Measurements from ENCODE around the gene SNRNP70.
A peak's percentile ranks its signal among the peaks of the same experiment; 100 is the strongest.
"Not testable (repeated sequence)": the region's sequence is repeated elsewhere in the genome, so short reads cannot be mapped to it uniquely, and the experiment has no call there.

The SNRNP70 gene

DNA sequence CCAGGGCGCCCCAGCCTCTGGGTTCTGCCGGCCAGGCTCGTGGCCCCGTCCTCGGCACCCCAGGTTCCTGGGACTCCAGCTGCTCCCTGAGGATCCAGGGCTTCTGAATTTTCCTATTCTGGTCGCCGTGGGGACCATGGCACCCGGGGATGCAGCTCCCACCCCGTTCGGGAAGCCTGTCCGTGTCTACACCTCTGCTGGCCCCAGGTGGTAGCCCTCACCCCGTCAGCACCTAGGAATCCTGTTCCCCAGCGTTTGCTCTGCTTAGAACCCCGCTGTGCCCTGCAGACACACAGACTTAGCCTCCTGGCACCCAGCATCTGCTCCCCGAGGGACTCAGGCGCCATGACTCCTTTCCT lies 35.1 kb downstream of the SNRNP70 start:
- no peak for DNase-seq (ENCODE audit: low read depth in 2 of 2)

DNA sequence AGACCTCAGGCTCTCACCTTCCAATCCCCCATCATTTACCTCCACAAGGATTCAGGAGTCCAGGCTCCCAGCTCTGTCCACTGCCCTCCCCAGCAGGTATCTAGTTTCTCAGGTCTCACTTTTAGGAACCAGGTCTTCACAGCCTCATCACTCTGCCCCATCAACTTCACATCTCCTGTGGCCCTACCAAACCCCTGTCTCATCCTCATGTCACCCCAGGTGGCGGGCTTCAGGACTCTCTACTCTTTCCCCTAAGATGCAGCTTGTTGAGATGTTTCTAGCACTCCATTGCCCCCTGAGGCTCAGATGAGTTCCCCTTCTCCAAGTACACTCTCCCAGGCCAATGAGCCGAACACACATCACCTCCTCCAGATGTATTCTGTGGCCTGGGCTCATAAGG lies 35.6 kb downstream of the SNRNP70 start:
- DNase-seq (ENCODE audit: low read depth in 2 of 2): no peak

DNA sequence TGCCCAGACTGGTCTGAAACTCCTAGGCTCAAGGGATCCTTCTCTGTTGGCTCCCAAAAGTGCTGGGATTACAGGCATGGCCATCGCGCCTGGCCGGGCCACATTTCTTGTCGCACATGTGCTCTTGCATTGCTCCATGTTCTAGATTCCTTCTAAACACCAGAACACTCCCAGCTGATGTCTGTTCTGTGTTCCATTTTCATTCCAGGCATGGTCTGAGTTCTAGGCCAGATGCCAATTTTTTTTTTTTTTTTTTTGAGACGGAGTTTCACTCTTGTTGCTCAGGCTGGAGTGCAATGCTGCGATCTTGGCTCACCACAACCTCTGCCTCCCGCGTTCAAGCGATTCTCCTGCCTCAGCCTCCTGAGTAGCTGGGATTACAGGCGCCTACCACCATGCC lies 36.6 kb downstream of the SNRNP70 start:
- DNase-seq (ENCODE audit: low read depth in 2 of 2): not testable (repeated sequence)

DNA sequence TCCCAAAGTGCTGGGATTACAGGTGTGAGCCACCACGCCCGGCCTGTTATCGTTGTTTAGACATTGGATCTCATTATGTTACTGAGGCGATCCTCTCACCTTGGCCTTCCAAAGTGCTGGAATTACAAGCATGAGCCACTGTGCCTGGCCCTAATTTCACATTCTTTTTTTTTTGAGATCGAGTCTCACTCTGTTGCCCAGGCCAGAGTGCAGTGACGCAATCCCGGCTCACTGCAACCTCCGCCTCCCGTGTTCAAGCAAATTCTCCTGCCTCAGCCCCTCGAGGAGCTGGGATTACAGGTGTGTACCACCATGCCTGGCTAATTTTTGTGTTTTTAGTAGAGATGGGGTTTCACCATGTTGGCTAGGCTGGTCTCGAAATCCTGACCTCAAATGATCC lies 38.0 kb downstream of the SNRNP70 start:
- DNase-seq (ENCODE audit: low read depth in 2 of 2): not testable (repeated sequence)

DNA sequence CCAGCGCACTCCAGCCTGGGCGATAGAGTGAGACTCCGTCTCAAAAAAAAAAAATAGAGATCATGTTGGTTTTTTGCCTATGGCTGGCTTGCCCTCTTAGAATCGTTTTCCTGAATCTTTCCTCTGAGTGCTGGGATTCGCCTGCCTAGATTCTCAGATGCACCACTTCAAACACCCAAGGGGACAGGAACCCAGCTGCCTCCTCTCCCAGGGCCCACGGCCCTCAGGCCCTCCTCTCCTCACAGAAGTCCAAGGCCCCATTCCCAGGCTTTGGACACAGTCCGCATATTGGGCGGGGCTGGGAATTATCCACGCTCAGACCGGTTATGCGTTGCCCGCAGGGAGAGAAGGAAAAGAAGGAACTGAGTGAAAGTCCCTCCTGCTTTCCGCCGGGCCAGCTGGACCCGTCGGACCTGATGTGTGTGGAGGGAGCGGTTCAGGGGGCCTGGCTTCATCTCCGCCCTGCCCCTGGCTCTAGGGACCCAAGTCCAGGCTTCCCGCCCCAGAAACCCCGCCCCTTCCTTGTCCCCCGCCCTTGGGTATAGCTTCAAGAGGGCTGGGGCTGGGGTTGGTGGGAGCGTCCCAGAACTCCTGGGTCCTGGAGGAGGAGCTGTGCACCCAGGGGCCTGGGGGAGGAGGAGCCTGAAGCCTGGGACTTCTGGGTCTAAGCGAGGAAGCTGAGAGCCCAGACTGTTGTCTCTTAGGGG lies 39.9 kb downstream of the SNRNP70 start:
- no peak for DNase-seq (ENCODE audit: low read depth in 2 of 2)

DNA sequence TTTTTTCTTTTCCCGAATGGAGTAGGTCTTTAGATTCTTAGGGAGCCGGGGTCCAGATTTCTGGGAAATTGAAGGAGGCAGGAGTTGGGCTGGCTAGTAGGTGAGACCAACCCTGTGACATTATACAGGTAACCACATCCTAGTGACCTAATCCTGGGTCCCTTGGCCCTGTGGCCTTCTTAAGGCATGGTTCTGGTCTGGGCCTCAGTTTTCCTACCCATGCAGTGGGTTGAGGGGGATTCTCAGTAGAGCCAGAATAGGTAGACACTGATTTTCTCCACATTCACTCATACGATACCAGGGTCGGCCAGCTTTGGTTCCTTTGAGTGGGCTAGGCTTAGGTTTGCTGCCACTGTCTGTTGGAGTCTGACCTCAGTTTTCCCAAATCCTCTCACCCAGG lies 41.3 kb downstream of the SNRNP70 start:
- no peak for DNase-seq (ENCODE audit: low read depth in 2 of 2)

DNA sequence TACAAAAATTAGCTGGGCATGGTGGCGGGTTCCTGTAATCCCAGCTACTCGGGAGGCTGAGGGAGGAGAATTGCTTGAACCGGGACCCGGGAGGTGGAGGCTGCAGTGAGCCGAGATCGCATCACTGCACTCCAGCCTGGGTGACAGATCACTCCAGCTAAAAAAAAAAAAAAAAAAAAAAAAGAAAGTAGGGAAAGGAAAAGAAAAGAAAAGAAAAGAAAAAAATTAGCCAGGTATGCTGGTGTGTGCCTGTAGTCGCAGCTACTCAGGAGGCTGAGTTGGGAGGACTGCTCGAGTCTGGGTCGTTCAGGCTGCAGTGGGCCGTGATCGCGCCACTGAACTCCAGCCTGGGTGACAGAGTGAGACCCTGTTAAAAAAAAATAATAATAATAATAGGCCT lies 42.0 kb downstream of the SNRNP70 start:
- not testable (repeated sequence) for DNase-seq (ENCODE audit: low read depth in 2 of 2)

DNA sequence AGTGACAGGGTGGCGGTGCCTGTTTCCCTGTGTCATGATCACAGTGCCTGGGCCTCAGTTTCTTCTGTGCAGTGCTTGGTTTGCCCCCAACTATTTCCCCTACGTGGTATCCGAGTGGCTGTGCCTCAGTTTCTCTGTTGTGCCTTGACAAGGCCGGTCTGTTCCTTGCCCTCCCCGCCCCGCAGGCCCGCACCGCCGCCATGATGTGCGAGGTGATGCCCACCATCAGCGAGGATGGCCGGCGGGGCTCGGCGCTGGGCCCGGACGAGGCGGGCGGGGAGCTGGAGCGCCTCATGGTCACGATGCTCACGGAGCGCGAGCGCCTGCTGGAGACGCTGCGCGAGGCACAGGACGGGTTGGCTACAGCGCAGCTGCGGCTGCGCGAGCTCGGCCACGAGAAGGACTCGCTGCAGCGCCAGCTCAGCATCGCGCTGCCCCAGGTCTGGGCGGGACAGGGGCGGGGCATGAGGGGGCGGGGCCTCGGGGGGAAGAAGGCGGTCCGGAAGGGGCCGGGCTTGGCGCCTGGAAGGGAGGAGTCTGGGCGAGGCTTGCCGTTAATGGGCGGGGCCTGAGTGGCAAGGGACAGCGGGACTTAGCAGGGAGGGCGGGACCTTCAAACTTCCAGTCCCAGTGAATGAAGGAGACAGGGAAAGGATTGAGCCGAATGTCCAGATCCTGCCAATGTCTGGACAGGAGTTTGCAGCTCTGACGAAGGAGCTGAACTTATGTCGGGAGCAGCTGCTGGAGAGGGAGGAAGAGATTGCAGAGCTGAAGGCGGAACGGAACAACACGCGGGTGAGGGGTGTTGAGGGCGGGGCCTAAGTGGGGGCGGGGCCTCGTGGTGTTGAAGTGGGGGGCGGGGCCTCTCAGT lies 42.7 kb downstream of the SNRNP70 start:
- DNase-seq (ENCODE audit: low read depth in 2 of 2): peak; percentile 93 to 94

DNA sequence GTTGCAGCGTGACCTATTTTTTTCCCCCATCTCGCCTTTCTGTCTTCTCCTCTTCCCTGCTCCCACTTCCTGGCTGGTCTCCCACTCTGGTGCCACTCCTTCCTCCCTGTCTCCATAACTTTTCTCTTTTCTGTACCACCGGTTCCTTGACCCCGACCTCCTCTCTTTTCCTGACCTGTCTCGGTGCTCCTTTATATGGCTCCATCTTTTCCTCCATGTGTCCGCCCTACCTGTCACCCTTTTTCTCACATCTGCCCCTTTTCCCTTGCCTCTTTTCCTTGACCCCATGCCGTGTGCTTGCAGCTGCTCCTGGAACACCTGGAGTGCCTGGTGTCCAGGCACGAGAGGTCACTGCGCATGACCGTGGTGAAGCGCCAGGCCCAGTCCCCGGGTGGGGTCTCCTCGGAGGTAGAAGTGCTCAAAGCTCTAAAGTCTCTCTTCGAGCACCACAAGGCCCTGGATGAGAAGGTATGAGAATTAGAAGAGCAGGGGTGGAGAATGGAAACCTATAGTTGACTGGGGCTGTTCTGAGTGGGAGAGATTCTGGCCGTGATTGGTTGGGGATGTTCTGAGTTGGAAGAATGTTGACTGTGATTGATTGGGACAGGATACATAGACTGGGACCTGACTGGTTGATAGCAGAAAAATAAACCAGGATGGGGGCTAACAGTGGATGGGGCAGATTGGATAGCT lies 43.4 kb downstream of the SNRNP70 start:
- no peak for DNase-seq (ENCODE audit: low read depth in 2 of 2)

DNA sequence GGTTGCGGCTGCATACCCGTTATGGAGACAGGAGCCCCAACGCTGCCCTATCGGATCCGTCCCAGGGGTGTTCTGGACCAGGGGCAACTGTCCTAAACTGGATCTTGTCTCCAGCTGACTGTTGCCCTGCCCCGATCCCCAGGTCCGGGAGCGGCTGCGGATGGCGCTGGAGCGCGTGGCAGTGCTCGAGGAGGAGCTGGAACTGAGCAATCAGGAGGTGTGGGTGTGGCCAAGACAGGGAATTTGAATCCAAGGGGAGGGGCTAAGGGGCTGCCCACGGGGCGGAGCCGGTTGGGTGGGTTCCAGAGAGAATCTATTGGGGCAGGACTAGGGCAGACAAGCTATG lies 44.0 kb downstream of the SNRNP70 start:
- no peak for DNase-seq (ENCODE audit: low read depth in 2 of 2)

DNA sequence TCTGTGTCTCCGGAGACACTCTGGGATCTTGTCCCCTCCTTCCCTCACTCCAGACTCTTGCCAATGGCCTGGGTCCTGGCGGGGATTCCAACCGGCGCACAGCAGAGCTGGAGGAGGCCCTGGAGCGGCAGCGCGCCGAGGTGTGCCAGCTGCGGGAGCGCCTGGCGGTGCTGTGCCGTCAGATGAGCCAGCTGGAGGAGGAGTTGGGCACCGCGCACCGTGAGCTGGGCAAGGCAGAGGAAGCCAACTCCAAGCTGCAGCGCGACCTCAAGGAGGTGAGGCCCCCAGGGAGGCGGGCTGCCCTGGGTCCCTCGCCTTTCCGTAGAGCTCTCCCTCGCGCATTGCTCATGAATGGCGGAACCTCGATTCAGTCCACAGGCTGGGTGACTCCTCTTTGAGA lies 45.1 kb downstream of the SNRNP70 start:
- no peak for DNase-seq (ENCODE audit: low read depth in 2 of 2)

DNA sequence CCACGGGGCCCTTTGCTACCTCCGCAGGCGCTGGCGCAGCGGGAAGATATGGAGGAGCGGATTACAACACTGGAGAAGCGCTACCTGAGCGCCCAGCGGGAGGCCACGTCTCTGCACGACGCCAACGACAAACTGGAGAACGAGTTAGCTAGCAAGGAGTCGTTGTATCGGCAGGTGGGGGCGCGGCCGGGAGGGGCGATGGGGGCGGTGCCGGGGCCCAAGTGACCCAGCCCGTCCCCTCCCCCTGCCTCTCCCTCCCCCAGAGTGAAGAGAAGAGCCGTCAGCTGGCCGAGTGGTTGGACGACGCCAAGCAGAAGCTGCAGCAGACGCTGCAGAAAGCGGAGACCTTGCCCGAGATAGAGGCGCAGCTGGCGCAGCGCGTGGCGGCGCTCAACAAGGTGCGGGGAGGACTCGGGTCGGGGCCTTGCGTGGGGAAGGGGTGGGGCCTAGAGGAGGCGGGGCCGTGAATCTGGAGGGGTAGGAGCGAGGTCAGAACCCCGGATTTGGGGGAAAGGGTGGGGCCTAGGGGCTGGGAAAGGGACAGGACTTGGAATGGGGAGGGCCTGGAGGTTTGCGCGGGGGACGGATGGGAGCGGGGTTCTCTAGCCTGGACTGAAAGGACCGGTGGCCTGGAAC lies 47.8 kb downstream of the SNRNP70 start:
- no peak for DNase-seq (ENCODE audit: low read depth in 2 of 2)

DNA sequence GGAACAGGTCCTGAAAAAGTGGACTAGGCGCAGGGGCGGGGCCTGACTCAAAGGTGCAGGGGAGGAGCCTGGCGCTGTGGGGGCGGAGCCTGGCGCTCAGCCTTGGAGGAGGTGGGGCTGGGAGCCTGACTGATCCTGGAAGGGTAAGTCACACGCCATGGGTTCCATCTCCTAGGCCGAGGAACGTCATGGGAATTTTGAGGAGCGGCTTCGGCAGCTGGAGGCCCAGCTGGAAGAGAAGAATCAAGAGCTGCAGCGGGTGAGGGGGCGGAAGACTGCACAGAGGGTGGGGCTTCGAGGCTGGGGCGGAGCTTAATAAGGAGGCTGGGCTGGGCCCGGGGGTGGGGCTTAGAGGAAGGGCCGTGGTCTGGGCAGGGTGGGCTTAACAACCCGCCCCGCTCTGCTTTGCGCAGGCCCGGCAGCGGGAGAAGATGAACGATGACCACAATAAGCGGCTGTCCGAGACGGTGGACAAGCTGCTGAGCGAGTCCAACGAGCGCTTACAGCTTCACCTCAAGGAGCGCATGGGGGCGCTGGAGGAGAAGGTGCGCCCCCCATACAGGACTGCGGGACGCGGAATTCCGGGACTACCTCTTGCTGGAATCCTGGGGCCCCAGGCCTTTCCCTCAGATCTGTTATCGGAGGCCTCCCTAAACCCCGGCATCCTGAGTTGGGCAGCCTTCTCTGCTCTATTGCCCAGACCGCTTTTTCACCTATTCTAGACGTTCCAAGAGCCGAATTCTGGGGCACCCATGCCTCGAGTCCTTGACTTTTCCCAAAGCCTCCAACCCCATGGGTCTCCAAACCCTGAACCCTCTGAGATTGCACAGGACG lies 48.6 kb downstream of the SNRNP70 start:
- DNase-seq (ENCODE audit: low read depth in 2 of 2): no peak

DNA sequence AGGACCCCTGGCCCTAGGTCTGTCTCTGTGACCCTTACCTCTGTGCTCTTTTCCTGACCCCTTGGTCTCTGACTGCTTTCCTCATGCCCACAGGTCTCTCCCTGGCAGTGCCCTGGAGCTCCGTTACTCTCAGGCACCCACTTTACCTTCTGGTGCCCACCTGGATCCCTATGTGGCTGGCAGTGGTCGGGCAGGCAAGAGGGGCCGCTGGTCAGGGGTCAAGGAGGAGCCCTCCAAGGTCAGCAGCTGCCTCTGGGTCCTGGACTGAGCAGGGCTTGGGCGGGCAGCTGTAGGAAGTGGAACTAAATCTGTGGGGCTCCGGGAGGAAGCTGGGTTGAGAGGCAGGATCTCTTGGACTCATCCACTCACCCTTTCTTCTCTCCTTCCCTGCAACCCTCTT lies 50.4 kb downstream of the SNRNP70 start:
- DNase-seq (ENCODE audit: low read depth in 2 of 2): no peak

DNA sequence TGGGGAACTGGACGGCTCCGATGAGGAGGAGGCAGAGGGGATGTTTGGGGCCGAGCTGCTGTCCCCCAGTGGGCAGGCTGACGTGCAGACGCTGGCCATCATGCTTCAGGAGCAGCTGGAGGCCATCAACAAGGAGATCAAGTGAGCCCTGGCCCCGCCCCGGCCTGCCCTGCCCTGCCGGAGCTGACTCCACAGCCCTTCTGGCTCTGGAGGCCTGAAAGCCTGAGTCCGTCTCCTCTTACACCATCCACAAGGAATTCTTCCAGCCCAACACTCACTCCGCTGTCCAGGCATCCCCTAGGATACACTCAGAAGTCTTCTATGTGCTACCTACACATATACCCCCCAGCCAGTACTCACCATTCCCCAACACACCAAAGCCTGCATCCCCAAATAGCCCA lies 51.5 kb downstream of the SNRNP70 start:
- DNase-seq (ENCODE audit: low read depth in 2 of 2): no peak

DNA sequence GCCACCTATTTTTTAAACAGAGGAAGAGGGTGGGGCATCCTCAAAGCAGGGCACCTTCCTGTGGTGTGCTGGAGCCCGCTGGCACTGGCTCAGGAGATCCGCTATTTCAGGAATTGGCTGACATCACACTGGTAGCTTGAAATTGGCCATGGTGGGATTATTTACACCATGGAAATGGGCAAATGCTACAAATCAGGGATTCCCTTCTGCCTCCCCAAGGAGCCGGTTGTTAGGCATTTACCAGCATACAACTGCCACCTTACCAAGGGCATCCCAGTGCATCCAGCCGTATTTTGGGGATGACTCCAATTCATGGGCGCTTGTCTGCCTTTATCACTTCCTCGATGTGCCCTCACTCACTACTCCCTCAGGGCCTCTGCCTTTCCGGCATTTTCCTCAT lies 55.7 kb downstream of the SNRNP70 start:
- no peak for DNase-seq (ENCODE audit: low read depth in 2 of 2)

DNA sequence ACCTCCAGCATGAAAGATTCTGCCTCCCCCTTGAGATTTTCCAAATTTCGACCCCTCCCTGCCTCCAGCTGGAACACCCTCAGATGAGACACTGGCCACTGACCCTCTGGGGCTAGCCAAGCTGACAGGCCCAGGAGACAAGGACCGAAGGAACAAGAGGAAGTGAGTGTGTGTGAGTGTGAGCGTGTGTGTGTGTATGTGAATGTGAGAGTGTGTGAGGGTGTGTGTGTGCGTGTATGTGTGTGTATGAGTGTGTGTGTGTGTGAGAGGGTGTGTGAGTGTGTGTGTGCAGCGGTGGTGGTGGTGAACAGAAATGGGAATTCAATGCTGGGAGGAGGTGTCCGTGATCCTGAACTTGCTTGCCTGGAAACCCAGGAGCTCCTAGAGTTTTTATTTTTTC lies 56.1 kb downstream of the SNRNP70 start:
- no peak for DNase-seq (ENCODE audit: low read depth in 2 of 2)

DNA sequence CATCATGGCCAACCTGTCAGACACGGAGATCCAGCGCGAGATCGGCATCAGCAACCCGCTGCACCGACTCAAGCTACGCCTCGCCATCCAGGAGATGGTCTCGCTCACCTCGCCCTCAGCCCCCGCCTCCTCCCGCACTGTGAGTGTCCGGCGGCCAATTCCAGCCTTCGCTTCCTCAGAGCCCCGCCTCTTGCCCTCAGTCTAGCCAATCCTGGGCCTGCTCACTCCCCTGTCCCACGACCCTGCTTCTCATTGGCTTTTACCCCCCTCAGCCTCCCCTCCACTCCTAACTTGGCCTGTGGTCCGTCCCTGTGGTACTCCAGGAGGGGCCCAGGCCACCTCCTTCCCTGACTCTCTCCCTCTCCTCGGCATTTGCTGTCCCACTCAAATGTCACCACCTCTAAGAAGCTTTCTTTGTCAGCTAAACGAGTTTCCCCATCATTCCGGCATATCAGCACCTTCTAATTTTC lies 57.6 kb downstream of the SNRNP70 start:
- peak; percentile 78 to 82 for DNase-seq (ENCODE audit: low read depth in 2 of 2)

DNA sequence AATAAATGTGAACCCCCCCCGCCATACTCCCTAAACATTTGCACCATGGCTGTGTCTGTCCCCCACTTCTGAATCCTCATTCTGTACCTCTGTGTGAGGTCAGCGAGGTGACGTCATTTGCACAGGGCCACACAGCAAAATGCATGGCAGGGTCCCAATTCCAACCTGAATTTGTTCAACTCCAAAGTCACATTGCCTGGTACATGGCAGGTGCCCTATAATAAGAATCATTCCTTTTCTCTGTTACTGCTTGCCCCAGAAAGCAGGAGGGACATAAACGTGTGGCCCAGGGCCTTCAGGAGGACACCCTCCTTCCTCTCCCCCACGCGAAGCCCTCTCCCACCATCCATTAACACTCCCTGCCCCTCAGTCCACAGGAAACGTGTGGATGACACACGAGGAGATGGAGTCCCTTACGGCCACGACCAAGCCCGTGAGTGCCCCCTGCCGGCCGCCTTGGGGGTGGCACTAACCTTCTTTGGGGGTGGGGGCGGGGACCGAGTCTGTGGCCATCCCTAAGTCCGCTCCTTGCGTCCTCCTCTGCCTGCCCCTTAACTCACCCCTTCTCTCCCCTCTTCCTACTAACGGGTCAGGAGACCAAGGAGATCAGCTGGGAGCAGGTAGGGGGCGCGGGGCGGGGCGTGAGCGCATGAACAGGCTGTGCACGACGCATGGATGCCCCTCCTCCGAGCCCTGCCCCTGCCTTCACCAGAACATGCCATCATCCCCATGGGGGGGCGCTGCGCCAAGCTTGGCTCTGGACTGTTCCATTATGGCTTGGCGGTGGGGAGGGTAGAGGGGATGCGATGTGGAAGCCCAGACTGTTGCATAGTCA lies 60.5 kb downstream of the SNRNP70 start:
- peak in 1 of 2 experiments; percentile 60 for DNase-seq (ENCODE audit: low read depth in 2 of 2)

DNA sequence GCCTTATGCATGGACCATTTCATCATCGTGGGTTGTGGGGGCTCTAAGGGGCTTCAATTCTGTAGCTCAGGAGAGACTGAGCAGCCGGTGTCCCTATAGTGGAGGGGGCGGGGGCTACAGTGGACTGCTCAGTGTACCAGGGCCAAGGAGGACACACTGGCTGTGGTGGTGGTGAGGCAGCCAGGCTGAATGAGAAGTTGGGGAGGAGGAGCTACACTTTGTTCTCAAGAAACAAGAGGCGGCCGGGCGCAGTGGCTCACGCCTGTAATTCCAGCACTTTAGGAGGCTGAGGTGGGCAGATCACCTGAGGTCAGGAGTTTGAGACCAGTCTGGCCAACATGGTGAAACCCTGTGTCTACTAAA lies 61.1 kb downstream of the SNRNP70 start:
- not testable (repeated sequence) for DNase-seq (ENCODE audit: low read depth in 2 of 2)
